Activated naive CD4-positive, alpha-beta T cell treated with anti-CD3 and anti-CD28 coated beads, Interleukin-2, amount 50 U/mL, for 72 hours (primary cell): ENCODE data around the gene TEKT3. TPM values are rescaled to one million over a fixed set of nuclear protein-coding genes. Genes with fewer than 3 reads are reported as not detected.

Experiments
- ATAC-seq, 2 donors: fragments of 150-1000 bp; cut with Tn5 transposase; 2 replicates each; pipeline ENCODE4 v1.10.0; 2021; ENCODE audit warnings: mild to moderate bottlenecking in 2 of 2, moderate library complexity in 2 of 2
- DNase-seq, 2 donors: peaks; one replicate each; pipeline ENCODE4 v3.0.0; 2021 to 2022; ENCODE audit warnings: low spot score in 2 of 2
- H3K27ac Mint-ChIP-seq, 2 donors: one replicate each; pipeline ENCODE4 v1.8.0; 2022; ENCODE audit warnings: mild to moderate bottlenecking in 2 of 2, mixed read lengths in 2 of 2
- H3K36me3 Mint-ChIP-seq, 2 donors: one replicate each; pipeline ENCODE4 v1.8.0; 2022; ENCODE audit warnings: mixed read lengths in 2 of 2
- H3K9me3 Mint-ChIP-seq, 2 donors: one replicate each; pipeline ENCODE4 v1.8.0; 2022; ENCODE audit warnings: mixed read lengths in 2 of 2
- total RNA-seq, 2 donors: library from RNA; stranded (reverse); gene quantifications; one replicate each; pipeline ENCODE4 v1.2.3, GENCODE V29; 2022

TEKT3 gene
- total RNA-seq, 2 donors from 2014 or later = not detected

GRCh38 chr17:15361592-15361991 is 20.2 kb upstream of the TEKT3 start:
- Mint-ChIP-seq H3K36me3 (no peaks in the 10 kb centered on the region), H3K27ac (no peak overlapping the region), H3K9me3 (no peaks in the 10 kb centered on the region)
- ATAC-seq (no peak), DNase-seq (no peak)

DNA sequence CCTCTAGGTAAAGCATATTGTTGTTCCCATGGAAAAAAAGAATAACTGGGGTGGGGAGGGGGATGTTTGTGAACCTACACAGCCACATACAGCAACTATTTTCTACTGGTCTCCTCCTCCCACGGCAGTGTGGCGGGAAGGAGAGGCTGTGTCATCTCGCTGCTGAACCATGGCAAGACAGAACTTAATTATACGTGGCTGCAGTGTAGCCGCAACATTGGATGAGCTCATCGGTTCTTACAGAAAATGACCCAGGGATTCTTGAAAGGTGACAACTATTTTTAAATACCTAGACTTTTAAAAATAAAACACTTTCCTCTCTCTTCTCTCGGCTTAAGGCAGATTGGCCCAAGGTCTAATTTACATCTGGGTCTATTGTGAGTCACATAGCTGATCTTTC is 19.8 kb upstream of the TEKT3 start:
- Mint-ChIP-seq H3K9me3 (no peaks in the 10 kb centered on the region), H3K27ac (no peak overlapping the region), H3K36me3 (no peaks in the 10 kb centered on the region)
- no peak for DNase-seq
- no peak for ATAC-seq

- no peak for DNase-seq
- ATAC-seq = no peak
- Mint-ChIP-seq H3K36me3 (peaks cover 0 to 5% of the 10 kb centered on the region in 2 donors), H3K27ac (no peak overlapping the region), H3K9me3 (peaks cover 0 to 5% of the 10 kb centered on the region in 2 donors)
Measured at GRCh38 chr17:15354256-15354655, 12.9 kb upstream of the TEKT3 start.

DNA sequence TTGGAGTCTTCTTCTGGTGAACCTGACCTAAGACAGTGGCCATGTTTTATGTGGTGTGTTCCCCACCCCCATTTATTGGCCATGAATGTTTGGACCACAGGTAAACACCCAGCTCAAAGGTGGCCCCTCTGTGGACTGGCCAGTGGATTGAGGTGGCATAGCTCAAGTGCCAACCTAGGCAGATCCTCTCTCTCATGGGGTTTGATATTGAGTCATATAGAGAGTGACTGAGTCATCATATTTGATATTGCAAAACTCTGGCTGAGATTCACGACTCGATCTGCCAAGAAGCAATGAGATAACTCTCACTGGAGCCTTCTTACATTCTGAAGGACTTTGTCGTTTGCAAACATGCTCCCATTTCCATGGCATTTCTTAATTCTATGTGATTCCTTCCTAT is 10.5 kb upstream of the TEKT3 start:
- peak in 1 of 2 donors; percentile 28 for ATAC-seq

GRCh38 chr17:15351478-15351840 is 10.1 kb upstream of the TEKT3 start:
- no peak overlapping the region for H3K27ac Mint-ChIP-seq
- DNase-seq (no peak), ATAC-seq (no peak)
- peaks cover 0 to 5% of the 10 kb centered on the region in 2 donors for H3K9me3 Mint-ChIP-seq
- H3K36me3 Mint-ChIP-seq = peaks cover 0 to 5% of the 10 kb centered on the region in 2 donors

More for the DNA sequence above, 10.5 kb upstream of the TEKT3 start:
- Mint-ChIP-seq H3K27ac (peak overlapping the region in 1 of 2 donors; percentile 86), H3K36me3 (peaks cover 0 to 5% of the 10 kb centered on the region in 2 donors), H3K9me3 (peaks cover 0 to 5% of the 10 kb centered on the region in 2 donors)
- DNase-seq = no peak

- H3K36me3 Mint-ChIP-seq = peaks cover 0 to 5% of the 10 kb centered on the region in 2 donors
- no peak for ATAC-seq
Measured at GRCh38 chr17:15350777-15351477, 9.5 kb upstream of the TEKT3 start.

DNA sequence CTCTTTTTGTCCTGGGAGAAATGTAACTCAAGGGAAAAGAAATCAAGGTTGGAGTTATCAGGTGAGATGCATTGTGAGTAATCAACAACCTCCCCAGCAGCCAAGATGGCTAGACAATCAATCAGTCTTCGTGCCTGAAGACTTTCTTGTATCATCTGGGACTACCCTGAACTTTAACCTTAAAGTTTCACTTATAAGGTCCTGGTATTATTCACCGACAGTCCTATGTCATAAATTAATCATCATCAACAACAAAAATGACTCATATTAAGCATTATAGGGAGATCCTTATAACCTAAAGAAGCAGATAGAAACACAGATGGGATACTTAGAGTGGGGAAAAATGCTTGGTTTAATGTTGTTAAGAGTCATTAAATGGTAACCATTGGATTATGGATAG is 7.7 kb upstream of the TEKT3 start:
- Mint-ChIP-seq H3K27ac (no peak overlapping the region), H3K9me3 (peaks cover 0 to 4% of the 10 kb centered on the region in 2 donors), H3K36me3 (peaks cover 0 to 10% of the 10 kb centered on the region in 2 donors)
- DNase-seq = no peak
- peak in 1 of 2 donors; percentile 60 for ATAC-seq

More at GRCh38 chr17:15350777-15351477, 9.5 kb upstream of the TEKT3 start:
- H3K27ac Mint-ChIP-seq = no peak overlapping the region
- no peak for DNase-seq
- H3K9me3 Mint-ChIP-seq = peaks cover 0 to 3% of the 10 kb centered on the region in 2 donors

DNA sequence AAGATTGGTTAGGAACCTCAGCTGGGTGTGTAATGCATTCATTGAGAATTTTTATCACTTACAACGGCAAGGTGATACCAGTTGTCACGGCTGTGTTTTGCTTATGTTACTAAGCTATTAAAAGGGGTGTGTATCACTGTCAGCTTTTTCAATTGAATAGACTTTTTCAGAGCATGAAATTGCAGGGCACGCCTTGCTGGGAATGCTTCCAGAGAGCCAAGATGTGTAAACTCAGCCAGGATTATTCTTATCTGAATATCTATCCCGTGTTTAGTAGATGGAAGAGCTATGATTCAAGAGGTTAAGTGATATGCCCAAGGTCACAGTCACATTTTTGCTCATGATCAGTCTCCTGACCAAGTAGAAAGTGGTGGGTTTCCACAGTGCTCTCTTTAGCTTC is 6.6 kb upstream of the TEKT3 start:
- H3K9me3 Mint-ChIP-seq = peaks cover 0 to 4% of the 10 kb centered on the region in 2 donors
- H3K27ac Mint-ChIP-seq = no peak overlapping the region
- ATAC-seq (no peak), DNase-seq (no peak)
- peaks cover 0 to 10% of the 10 kb centered on the region in 2 donors for H3K36me3 Mint-ChIP-seq

GRCh38 chr17:15346066-15346595 is 4.7 kb upstream of the TEKT3 start:
- Mint-ChIP-seq H3K36me3 (peaks cover 2 to 7% of the 10 kb centered on the region in 2 donors), H3K9me3 (peaks cover 0 to 4% of the 10 kb centered on the region in 2 donors), H3K27ac (no peak overlapping the region)
- ATAC-seq (no peak), DNase-seq (no peak)

DNA sequence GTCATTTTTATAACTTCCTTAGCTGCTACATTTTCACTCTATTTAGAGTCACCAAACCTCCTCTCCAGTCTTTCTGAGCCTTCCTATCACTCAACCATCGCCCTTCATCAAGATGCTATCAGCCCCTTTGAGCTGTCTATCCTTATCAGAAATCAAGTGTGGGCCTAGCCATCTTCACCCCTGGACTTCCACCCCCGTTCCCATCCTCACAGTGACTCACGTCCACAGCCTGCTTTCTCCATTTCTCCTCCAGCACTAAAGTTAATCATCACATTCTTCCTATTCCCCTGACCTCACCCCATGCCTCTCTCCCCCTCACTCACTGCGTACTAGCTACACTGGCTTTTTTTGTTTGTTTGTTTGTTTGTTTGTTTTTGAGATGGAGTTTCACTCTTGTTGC is 2.4 kb upstream of the TEKT3 start:
- ATAC-seq = no peak
- H3K27ac Mint-ChIP-seq = no peak overlapping the region
- H3K9me3 Mint-ChIP-seq = peaks cover 0 to 4% of the 10 kb centered on the region in 2 donors

DNA sequence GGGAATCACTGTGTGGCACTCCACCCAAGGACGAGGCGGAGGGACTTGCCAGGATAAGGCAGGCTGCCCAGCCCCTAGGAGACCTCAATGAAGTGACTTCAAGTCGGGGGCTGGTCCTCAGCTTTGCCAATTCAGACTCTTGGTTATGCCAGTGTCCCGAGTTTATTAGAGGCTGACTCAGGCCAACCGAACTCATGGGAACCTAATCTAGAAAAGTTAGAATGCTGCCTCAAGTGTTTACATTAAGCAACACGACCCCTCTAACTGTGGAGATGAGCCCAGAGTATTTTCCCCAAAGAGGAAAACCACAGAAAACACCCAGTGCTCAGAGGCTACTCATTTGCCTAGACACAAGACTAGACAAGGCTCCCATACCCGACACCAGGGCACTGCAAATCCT is 1.1 kb upstream of the TEKT3 start:
- H3K27ac Mint-ChIP-seq = no peak overlapping the region
- H3K9me3 Mint-ChIP-seq = peaks cover 0 to 4% of the 10 kb centered on the region in 2 donors
- peaks cover 6 to 10% of the 10 kb centered on the region in 2 donors for H3K36me3 Mint-ChIP-seq
- ATAC-seq = no peak
- DNase-seq = no peak

More for the DNA sequence above, 2.4 kb upstream of the TEKT3 start:
- DNase-seq = no peak
- H3K36me3 Mint-ChIP-seq = peaks cover 6 to 10% of the 10 kb centered on the region in 2 donors

DNA sequence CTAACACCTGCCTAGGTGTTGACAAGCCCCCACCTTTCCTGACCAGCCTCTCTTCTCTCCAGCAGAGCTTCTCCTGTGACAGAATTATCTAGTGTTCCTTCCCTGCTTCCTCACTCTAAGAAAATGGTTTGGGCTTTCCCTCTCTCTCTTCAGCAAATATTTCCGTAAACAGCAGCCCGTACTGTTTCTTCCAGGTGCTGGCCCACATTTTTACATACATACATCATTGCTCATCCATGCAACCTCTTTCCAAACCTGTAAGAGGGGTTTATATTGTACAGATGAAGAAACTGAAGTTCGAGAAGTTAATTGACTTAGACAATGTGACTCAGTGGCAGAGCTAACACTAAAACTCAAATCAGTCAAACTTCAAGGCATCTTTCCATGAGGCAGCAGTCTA is 569 bp upstream of the TEKT3 start:
- Mint-ChIP-seq H3K36me3 (peaks cover 6 to 10% of the 10 kb centered on the region in 2 donors), H3K27ac (no peak overlapping the region), H3K9me3 (peaks cover 0 to 4% of the 10 kb centered on the region in 2 donors)
- ATAC-seq = no peak
- no peak for DNase-seq

- DNase-seq (no peak), ATAC-seq (no peak)
- H3K9me3 Mint-ChIP-seq = peaks cover 3 to 7% of the 10 kb centered on the region in 2 donors
- H3K27ac Mint-ChIP-seq = no peak overlapping the region
- peaks cover 6 to 10% of the 10 kb centered on the region in 2 donors for H3K36me3 Mint-ChIP-seq
Measured at GRCh38 chr17:15340966-15341365, 431 bp downstream of the TEKT3 start.

- peaks cover 13 to 14% of the 10 kb centered on the region in 2 donors for H3K36me3 Mint-ChIP-seq
- DNase-seq = no peak
- peaks cover 14% of the 10 kb centered on the region in 2 donors for H3K9me3 Mint-ChIP-seq
- no peak overlapping the region for H3K27ac Mint-ChIP-seq
- no peak for ATAC-seq
Measured at GRCh38 chr17:15335446-15335845, 6.0 kb downstream of the TEKT3 start.

DNA sequence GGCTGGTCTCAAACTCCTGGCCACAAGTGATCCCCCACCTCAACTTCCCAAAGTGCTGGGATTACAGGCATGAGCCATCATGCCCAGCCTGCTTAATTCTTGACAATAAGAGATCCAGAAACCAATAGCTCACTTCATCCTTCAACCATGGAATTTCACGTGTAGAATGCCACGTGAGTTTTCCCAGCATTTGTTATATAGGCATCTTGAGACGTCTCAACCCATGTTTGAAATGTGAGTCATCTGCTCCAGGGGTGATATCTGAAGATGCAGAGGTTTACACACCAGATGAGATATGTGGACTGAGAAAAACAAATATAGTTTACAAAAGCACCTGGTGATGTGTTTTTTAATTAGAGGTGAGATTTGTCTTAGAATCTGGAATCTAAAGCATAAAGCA is 7.1 kb downstream of the TEKT3 start:
- ATAC-seq = no peak
- no peak for DNase-seq
- peaks cover 13 to 14% of the 10 kb centered on the region in 2 donors for H3K36me3 Mint-ChIP-seq
- H3K9me3 Mint-ChIP-seq = peaks cover 14% of the 10 kb centered on the region in 2 donors
- H3K27ac Mint-ChIP-seq = no peak overlapping the region

DNA sequence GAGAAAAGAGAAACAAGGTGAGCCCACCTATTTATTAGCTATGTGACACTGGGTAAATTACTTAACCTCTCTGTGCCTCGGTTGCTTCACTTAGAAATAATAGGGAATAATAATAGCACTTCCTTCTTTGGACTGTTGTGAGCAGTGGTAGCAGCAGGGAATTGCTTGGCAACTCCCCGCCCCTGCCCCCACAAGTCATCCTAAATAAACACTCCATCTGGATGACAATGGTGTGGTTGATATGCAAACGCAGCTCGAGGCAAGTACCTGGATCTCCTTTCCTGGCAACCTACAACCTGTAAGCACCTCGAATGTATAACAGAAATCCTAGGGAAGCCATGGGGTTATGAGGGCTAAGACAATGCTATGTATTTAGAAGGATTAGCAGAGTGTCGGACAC is 9.1 kb downstream of the TEKT3 start:
- peaks cover 14% of the 10 kb centered on the region in 2 donors for H3K9me3 Mint-ChIP-seq
- H3K27ac Mint-ChIP-seq = no peak overlapping the region

GRCh38 chr17:15323131-15323530 is 18.3 kb downstream of the TEKT3 start:
- Mint-ChIP-seq H3K27ac (no peak overlapping the region), H3K9me3 (no peaks in the 10 kb centered on the region), H3K36me3 (no peaks in the 10 kb centered on the region)
- DNase-seq = no peak
- no peak for ATAC-seq

More for the DNA sequence above, 9.1 kb downstream of the TEKT3 start:
- no peak for ATAC-seq
- no peak for DNase-seq
- peaks cover 13 to 14% of the 10 kb centered on the region in 2 donors for H3K36me3 Mint-ChIP-seq
